Gastrocnemius medialis (tissue), 4 donors: ENCODE measurements around the gene IFNA21.

Experiments
- CTCF ChIP-seq, 5 experiments: fragments of 450-650 bp in 3 of 5; fragments of 200-600 bp in 2 of 5; sonication (generic) in 2 of 5; IDR thresholded peaks in 4 of 5; conservative IDR thresholded peaks in 1 of 5; 1 replicate in 4 of 5; 2 replicates in 1 of 5; pipeline ENCODE4 v1.5.1; 2016 to 2019; ENCODE audit warnings: antibody characterized with exemption in 5 of 5, mild to moderate bottlenecking in 3 of 5, moderate library complexity in 3 of 5
- POLR2A ChIP-seq, 2 donors: fragments of 450-650 bp; IDR thresholded peaks; one replicate each; pipeline ENCODE4 v1.6.1; 2017; ENCODE audit warnings: antibody characterized with exemption in 2 of 2, mild to moderate bottlenecking in 2 of 2, moderate library complexity in 2 of 2

DNA sequence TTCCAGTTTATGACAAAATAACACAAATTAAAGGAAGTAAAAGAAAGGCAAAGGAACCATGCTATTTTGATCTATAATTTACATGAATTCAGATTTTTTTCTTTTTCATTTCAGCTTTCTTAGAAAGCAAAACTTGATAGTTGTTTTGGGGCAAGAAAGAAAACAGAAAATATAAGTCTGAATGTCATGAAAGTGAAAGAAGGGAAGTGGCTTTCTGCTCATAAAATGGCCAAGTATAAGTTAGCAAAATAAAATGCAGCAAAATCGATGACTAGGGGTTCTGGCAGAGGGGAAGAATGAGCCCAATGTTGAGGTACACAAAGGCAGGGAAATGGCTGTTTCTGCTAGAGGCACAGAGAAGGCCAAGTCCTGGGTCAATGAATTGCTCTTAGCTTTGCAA lies 21.9 kb downstream of the IFNA21 start:
- TF ChIP-seq CTCF (IDR thresholded peaks at IDR 0.05 in 4 of 5, conservative IDR thresholded peaks at IDR 0.05 in 1 of 5) (no peak), POLR2A (IDR thresholded peaks at IDR 0.05) (no peak)
